HEK293 (cell line): Measurements from ENCODE around the gene BCCIP.

Source experiments
- CTCF ChIA-PET: fragments of 350-600 bp; formaldehyde crosslinking; extraction: SDS; loops from one replicate; lab custom pipeline; 2021; ENCODE audit warnings: antibody characterized with exemption; lab: Yijun Ruan, JAX
- POLR2A ChIA-PET: fragments of 300-600 bp; formaldehyde crosslinking; extraction: SDS; loops from one replicate; lab custom pipeline; 2020; ENCODE audit warnings: antibody characterized with exemption, inconsistent platforms; lab: Yijun Ruan, JAX
- H3K27ac ChIP-seq: fragments of 200-500 bp; sonication (Bioruptor generic); 2 replicates; pipeline ENCODE4 v1.5.1; 2014; ENCODE audit warnings: low read depth, low read length, control low read depth, inconsistent platforms; ENCODE audit errors: extremely low read depth
- H3K36me3 ChIP-seq, 2 experiments: fragments of 200-500 bp in 1 of 2; sonication (Bioruptor generic) in 1 of 2; 1 replicate in 1 of 2; 2 replicates in 1 of 2; pipeline ENCODE4 v1.5.1; 2014 to 2017; ENCODE audit warnings: inconsistent platforms in 2 of 2, low read length in 2 of 2; ENCODE audit not compliant: control insufficient read depth in 2 of 2, insufficient read depth in 1 of 2
- H3K4me1 ChIP-seq: fragments of 200-500 bp; sonication (Bioruptor generic); 2 replicates; pipeline ENCODE4 v1.5.1; 2014; ENCODE audit warnings: mild to moderate bottlenecking, low read length, inconsistent platforms; ENCODE audit not compliant: control insufficient read depth, insufficient read depth
- H3K4me3 ChIP-seq: 2 replicates; pipeline ENCODE4 v1.5.1; 2011; ENCODE audit warnings: low read depth, mild to moderate bottlenecking, control low read depth, low read length, moderate library complexity
- H3K9me3 ChIP-seq: fragments of 200-500 bp; sonication (Bioruptor generic); 2 replicates; pipeline ENCODE4 v1.5.1; 2014; ENCODE audit warnings: low read depth, low read length, inconsistent platforms; ENCODE audit not compliant: control insufficient read depth, insufficient read depth
- EGR2 ChIP-seq: fragments of 450-650 bp; formaldehyde crosslinking; IDR thresholded peaks from 2 replicates; pipeline ENCODE4 v1.5.1; 2016; ENCODE audit warnings: low read depth, missing biosample characterization, missing genetic modification characterization
- ZBTB6 ChIP-seq: fragments of 450-650 bp; formaldehyde crosslinking; IDR thresholded peaks from 2 replicates; pipeline ENCODE4 v1.5.1; 2017; ENCODE audit warnings: missing biosample characterization, missing genetic modification characterization
- ZNF10 ChIP-seq: fragments of 450-650 bp; formaldehyde crosslinking; IDR thresholded peaks from 2 replicates; pipeline ENCODE4 v1.5.1; 2017; ENCODE audit warnings: missing biosample characterization, missing genetic modification characterization
- ZNF214 ChIP-seq: fragments of 450-650 bp; formaldehyde crosslinking; IDR thresholded peaks from 2 replicates; pipeline ENCODE4 v1.5.1; 2017; ENCODE audit warnings: missing biosample characterization, mild to moderate bottlenecking, missing genetic modification characterization, borderline replicate concordance
- ZNF23 ChIP-seq: fragments of 450-650 bp; formaldehyde crosslinking; IDR thresholded peaks from 2 replicates; pipeline ENCODE4 v1.5.1; 2016; ENCODE audit warnings: missing biosample characterization, missing genetic modification characterization, borderline replicate concordance
- ZNF292 ChIP-seq: fragments of 450-650 bp; formaldehyde crosslinking; IDR thresholded peaks from 2 replicates; pipeline ENCODE4 v1.5.1; 2016; ENCODE audit warnings: low read depth, missing biosample characterization, missing genetic modification characterization, borderline replicate concordance
- ZNF341 ChIP-seq: fragments of 450-650 bp; formaldehyde crosslinking; IDR thresholded peaks from 2 replicates; pipeline ENCODE4; 2016; ENCODE audit warnings: low read depth, missing biosample characterization, missing genetic modification characterization
- ZNF394 ChIP-seq: fragments of 450-650 bp; formaldehyde crosslinking; IDR thresholded peaks from 2 replicates; pipeline ENCODE4 v1.5.1; 2016; ENCODE audit warnings: missing biosample characterization, missing genetic modification characterization, mild to moderate bottlenecking, moderate library complexity, borderline replicate concordance
- ZNF558 ChIP-seq: fragments of 450-650 bp; formaldehyde crosslinking; IDR thresholded peaks from 2 replicates; pipeline ENCODE4 v1.5.1; 2016; ENCODE audit warnings: missing biosample characterization, missing genetic modification characterization
- ZNF776 ChIP-seq: fragments of 450-650 bp; formaldehyde crosslinking; IDR thresholded peaks from 2 replicates; pipeline ENCODE4 v1.5.0; 2017; ENCODE audit warnings: missing biosample characterization, missing genetic modification characterization, borderline replicate concordance
- ZNF843 ChIP-seq: fragments of 450-650 bp; formaldehyde crosslinking; IDR thresholded peaks from 2 replicates; pipeline ENCODE4 v1.5.1; 2016; ENCODE audit warnings: missing biosample characterization, missing genetic modification characterization

The BCCIP gene

DNA sequence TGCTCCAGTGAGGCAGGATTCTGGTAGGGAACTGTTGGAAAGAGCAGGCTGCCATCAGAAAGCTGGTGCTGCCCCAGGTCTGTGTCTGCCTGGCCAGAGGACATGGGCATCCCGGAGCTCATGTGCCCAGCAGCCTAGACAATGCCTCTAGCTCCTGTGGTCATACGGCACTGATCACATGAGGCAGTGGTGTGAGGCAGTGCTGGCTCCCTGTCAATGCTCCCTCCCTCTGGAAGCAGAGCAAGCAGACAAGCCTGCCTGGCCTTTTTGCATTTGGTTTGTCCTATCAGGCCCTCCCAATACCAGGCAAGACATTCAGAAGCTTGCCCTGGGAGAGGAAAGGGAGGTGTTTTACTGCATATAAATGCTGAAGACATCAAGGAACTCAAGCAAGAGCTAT is 28.2 kb upstream of the BCCIP start:
- CTCF ChIA-PET, result interaction anchor here (0.6 kb wide), 1 partner anchor 26 kb away, joined by 3 read pairs; no protein-coding TSS in a partner anchor
- POLR2A ChIA-PET, result interaction anchor here (0.6 kb wide), 1 partner anchor 75 kb away, joined by 3 read pairs; no protein-coding TSS in a partner anchor
- no peaks in the 10 kb centered on the region for H3K9me3 ChIP-seq
- no peak overlapping the region for H3K27ac ChIP-seq
- peaks cover 16 to 80% of the 10 kb centered on the region in 2 experiments for H3K36me3 ChIP-seq
- no peaks in the 10 kb centered on the region for H3K4me1 ChIP-seq
- no peak overlapping the region for H3K4me3 ChIP-seq
- TF ChIP-seq ZNF292, result no peak
- no peak for TF ChIP-seq ZNF394 (tag by site-specific recombination)
- TF ChIP-seq ZBTB6 (tag by site-specific recombination), result no peak

- 0 out of 2 replicates have a peak, but pooled peaks have one; percentile 26 for TF ChIP-seq ZNF341
- no peak for TF ChIP-seq ZNF23 (tag by site-specific recombination)
- no peak overlapping the region for H3K4me3 ChIP-seq
- ChIA-PET POLR2A (no interaction called here), CTCF (interaction anchor here (0.6 to 0.7 kb wide), 2 partner anchors 26 to 31 kb away, joined by 3 read pairs; no protein-coding TSS in a partner anchor)
- H3K36me3 ChIP-seq, result peaks cover 16 to 80% of the 10 kb centered on the region in 2 experiments
- H3K9me3 ChIP-seq, result no peaks in the 10 kb centered on the region
- H3K27ac ChIP-seq, result no peak overlapping the region
- no peaks in the 10 kb centered on the region for H3K4me1 ChIP-seq
Observed at GRCh38 chr10:125795637-125796190, 27.6 kb upstream of the BCCIP start.

GRCh38 chr10:125797424-125797823 is 25.9 kb upstream of the BCCIP start:
- H3K4me1 ChIP-seq, result no peaks in the 10 kb centered on the region
- TF ChIP-seq ZNF843 (tag by site-specific recombination) (no peak), ZNF214 (tag by site-specific recombination) (no peak), ZNF776 (tag by site-specific recombination) (no peak), ZNF10 (tag by site-specific recombination) (no peak)
- TF ChIP-seq, all 188 proteins: peak for 0
- Histone ChIP-seq H3K4me3 (no peak overlapping the region), H3K36me3 (peaks cover 5 to 79% of the 10 kb centered on the region in 2 experiments), H3K27ac (no peak overlapping the region), H3K9me3 (no peaks in the 10 kb centered on the region)
- POLR2A ChIA-PET, result interaction anchor here (0.6 kb wide), 1 partner anchor 16 kb away, joined by 4 read pairs; no protein-coding TSS in a partner anchor
- CTCF ChIA-PET, result no interaction called here

GRCh38 chr10:125797994-125798662 is 25.2 kb upstream of the BCCIP start:
- H3K4me1 ChIP-seq, result no peaks in the 10 kb centered on the region
- H3K36me3 ChIP-seq, result peaks cover 5 to 80% of the 10 kb centered on the region in 2 experiments
- CTCF ChIA-PET, result no interaction called here
- POLR2A ChIA-PET, result no interaction called here
- H3K27ac ChIP-seq, result no peak overlapping the region
- no peaks in the 10 kb centered on the region for H3K9me3 ChIP-seq
- TF ChIP-seq EGR2 (tag by site-specific recombination) (0 out of 2 replicates have a peak, but pooled peaks have one; percentile 25), ZNF558 (no peak)
- TF ChIP-seq, all 188 proteins: peak for 1
- no peak overlapping the region for H3K4me3 ChIP-seq
